ENCODE measurements around the gene TMEM108. TPM values are rescaled to one million over a fixed set of nuclear protein-coding genes. Genes with fewer than 3 reads are reported as not detected.

Gene TMEM108
- total RNA-seq, 1 donor from 2014 or later, result not detected

DNA sequence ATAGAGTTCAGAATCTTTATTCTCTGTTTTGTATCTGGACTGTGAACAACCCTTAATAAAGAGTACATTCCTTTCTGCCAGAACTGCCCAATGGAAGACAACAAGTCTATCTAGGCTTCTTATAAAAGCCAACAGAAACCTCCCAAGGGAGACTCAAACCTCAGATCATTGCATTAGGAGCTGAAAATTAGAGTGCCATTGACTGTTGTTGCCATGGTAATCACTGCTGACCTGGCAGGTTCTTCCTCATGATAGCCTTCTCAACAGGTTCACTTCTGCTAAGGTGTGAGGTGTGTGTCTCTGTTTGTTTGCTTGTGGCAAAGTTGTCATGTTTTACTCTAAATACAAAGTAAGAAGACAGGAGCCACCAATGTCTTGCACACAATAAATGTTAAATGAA is 79.2 kb downstream of the TMEM108 start:
- no peak for DNase-seq (ENCODE audit: low read depth in 2 of 2)

GRCh38 chr3:133119176-133119575 is 81.0 kb downstream of the TMEM108 start:
- DNase-seq (ENCODE audit: low read depth in 2 of 2), result no peak

GRCh38 chr3:133121450-133121849 is 83.3 kb downstream of the TMEM108 start:
- DNase-seq (ENCODE audit: low read depth in 2 of 2), result no peak

DNA sequence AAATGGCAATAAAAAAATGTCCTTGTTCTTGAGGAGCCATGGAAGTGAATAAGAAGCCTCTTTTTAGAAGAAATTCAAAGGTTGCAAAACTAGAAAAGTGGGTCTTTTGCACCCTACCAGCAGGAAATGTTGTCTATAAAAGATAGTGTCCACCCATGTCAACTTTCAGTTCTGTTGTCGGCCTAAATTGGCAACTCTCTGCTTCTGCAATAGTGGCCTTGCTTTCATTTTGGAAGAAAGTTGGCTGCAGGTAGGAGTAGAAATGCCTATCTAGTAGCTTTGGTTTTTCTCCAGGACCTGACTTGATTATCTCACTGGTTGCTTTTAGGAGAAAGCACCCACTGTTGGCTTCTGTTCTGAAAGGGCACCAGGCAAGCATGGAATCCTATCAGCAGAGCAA is 85.4 kb downstream of the TMEM108 start:
- no peak for DNase-seq (ENCODE audit: low read depth in 2 of 2)

DNA sequence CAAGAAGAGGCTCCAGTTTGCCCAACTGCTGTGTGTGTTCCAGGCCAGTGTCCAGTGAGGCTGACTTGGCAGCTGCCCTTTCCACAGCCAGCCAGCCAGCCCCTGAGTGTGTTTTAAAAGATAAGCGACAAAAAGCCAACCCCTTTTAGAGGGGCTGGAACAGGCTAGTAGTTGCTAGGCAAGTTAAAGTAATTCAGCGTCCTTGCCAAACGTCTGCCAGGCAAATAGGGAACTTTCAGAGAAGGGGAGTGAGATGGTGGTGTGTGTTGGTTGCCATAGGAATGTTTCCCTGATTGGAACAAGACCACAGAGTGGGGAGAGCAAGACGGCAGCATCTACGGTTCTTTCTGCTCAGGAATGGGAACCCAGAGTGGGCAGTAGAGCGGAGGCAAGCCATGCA is 86.3 kb downstream of the TMEM108 start:
- DNase-seq (ENCODE audit: low read depth in 2 of 2), result no peak

DNA sequence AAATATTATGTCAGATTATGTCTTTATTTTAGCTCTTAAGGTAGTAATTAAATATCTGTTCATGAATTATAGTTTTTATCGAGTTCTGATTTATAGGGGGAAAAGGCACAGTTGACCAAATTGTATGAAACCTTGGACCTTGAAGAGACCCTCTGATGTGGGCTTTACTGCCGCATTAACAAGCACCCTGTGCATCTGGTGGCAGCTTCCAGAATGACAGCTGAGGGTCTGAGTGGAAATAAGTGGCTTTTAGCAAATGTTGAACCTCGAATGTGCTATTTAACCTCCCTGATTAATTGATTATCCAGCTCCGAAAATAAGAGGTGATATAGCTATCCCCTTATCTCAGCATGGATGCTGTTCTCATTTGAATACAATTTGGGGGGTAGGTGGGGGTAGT is 87.0 kb downstream of the TMEM108 start:
- DNase-seq (ENCODE audit: low read depth in 2 of 2), result no peak

DNA sequence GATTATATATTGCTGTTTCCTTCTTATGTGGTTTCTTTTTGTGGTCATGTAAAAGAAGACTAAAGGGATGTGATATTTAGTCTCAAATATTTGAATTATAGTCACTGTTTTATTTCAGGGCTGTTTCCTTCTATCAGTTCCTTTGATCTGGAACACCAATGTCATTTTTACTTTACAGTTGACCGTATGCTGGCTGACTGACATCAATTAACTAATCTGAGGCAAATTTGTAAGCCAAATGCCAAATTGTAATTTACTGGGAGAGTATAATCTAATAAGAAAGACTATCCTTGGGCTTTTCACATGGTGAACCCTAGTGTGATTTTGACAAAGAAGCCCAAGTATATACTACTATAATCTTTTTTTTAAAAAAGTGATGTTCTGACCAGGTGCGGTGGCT is 87.6 kb downstream of the TMEM108 start:
- DNase-seq (ENCODE audit: low read depth in 2 of 2), result no peak

GRCh38 chr3:133127381-133127780 is 89.2 kb downstream of the TMEM108 start:
- no peak for DNase-seq (ENCODE audit: low read depth in 2 of 2)

GRCh38 chr3:133130168-133130567 is 92.0 kb downstream of the TMEM108 start:
- no peak for DNase-seq (ENCODE audit: low read depth in 2 of 2)

DNA sequence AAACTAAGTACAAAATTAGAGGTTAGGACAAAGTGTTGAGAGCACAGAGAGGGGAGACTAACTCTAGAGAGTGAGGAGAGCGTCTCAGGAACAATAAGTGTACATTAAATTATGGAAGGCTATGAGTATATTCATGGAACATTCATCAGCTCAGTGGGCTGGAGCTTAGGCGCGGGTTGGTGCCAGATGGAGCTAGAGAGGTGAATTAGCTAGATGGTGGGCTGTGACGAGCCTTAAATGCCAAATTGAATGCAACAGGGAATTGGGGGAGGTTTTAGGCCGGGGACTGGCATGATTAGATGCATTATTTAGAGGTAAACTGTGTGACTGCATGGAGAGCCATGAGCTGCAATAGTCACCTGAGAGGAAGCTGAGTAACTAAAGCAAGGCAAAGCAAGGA is 97.1 kb downstream of the TMEM108 start:
- no peak for DNase-seq (ENCODE audit: low read depth in 2 of 2)

GRCh38 chr3:133136114-133137041 is 98.2 kb downstream of the TMEM108 start:
- DNase-seq (ENCODE audit: low read depth in 2 of 2), result no peak

- DNase-seq (ENCODE audit: low read depth in 2 of 2), result no peak
Measured at GRCh38 chr3:133137042-133137996, 99.1 kb downstream of the TMEM108 start.

DNA sequence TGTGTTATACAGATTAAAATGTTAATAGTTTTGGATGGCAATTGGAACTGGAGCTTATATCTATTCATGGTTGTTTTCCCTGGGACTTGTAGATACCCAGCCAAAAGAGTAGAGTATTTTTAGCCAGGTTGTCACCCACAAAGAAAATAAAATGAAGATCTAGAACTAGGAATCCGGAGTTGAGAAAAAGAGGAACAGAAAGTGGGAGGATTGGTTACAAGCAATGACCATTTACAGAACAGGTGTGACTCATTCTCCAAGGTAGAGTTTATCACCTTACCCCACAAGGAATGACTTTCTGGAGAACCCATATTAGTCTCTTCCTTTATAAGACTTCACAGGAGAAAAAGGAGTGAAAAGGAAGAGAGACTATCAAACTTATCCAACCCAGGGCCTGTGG is 99.8 kb downstream of the TMEM108 start:
- no peak for DNase-seq (ENCODE audit: low read depth in 2 of 2)

DNA sequence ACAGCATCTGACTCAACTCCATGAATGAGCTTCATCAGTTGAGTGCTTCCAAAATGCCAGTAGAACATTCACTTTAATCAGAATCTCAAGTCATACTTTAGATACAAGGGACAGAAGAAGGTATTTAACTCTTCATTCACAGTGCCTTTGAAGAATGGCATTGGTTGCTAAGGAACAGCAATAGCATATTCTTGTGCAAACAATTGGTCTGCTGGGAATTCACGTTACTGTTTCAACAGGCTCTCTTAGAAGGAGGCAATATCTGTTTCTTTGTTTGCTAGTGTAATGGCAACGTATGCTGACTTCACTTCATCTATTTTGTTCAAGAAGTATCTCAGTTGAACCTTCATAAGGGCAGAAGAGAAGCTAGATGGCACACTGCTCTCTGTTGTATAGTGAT is 113.9 kb downstream of the TMEM108 start:
- no peak for DNase-seq (ENCODE audit: low read depth in 2 of 2)

GRCh38 chr3:133152681-133153220 is 114.6 kb downstream of the TMEM108 start:
- DNase-seq (ENCODE audit: low read depth in 2 of 2), result no peak

GRCh38 chr3:133153382-133153781 is 115.2 kb downstream of the TMEM108 start:
- no peak for DNase-seq (ENCODE audit: low read depth in 2 of 2)

DNA sequence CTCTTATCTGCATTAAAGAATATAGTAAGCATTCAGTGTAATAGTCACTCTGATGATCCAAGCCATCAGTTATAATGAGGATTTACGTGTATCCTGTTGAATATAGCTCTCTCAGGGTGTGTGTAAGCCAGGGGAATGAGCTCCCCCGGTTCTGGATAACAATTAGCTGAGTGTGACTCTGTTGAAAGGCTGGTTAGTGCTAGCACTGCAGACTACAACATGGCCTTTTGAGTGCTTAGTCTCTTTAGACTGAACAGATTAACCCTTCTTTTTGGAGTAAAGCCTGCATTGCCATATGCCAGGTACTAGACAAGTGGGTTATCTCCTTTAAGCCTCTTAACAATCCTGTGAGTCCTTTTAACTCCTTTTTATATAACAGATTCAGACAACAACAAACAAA is 119.5 kb downstream of the TMEM108 start:
- DNase-seq (ENCODE audit: low read depth in 2 of 2), result no peak

DNA sequence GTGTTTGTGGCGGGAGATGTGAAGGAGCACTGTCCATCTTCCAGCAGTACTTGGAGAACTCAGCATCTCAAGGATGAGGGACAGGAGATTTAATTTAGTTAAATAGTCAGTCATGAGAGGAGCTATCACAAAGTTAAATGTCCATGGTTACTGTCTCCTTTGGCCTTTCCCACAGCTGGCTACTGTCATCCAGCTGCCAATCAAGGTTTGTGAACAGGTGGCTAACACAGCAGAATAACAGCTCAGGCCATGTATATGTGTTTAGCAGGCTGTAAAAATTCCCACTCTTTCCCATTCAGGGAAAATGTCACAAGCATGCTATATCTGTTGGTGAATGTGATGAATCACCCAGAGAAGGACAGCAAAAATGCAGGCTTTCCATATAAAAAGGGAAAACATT is 120.5 kb downstream of the TMEM108 start:
- DNase-seq (ENCODE audit: low read depth in 2 of 2), result no peak

- DNase-seq (ENCODE audit: low read depth in 2 of 2), result no peak
Measured at GRCh38 chr3:133159498-133160475, 121.6 kb downstream of the TMEM108 start.

DNA sequence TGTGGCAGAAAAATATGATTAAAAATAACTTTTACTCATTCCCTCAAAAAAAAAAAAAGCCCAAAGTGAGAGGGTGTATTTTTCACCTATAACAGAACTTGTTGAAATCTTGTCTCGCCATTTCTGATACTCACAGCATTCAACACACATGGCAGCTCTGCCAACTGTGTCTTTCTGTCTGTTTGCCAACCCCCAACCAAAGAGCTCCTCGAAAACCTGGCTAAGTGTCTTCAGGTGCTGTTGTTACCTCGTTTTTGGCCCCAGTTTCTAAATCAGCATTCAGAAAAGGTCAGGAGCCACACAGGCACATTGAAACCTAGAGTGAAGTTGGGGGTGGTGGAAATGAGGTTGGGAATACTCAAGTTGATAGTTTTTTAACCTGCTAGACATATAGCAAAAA is 123.5 kb downstream of the TMEM108 start:
- no peak for DNase-seq (ENCODE audit: low read depth in 2 of 2)

- no peak for DNase-seq (ENCODE audit: low read depth in 2 of 2)
Measured at GRCh38 chr3:133162265-133162664, 124.1 kb downstream of the TMEM108 start.

Data from dermis microvascular lymphatic vessel endothelial cell (primary cell).